Stimulated activated CD8-positive, alpha-beta memory T cell treated with anti-CD3 and anti-CD28 coated beads, Interleukin-7, amount 100 ng/mL, for 48 hours (primary cell): ENCODE data around the gene SLC25A26.
"Not testable (repeated sequence)": the region's sequence is repeated elsewhere in the genome, so short reads cannot be mapped to it uniquely, and the experiment has no call there.

Experiments used
- DNase-seq, 2 donors: peaks; one replicate each; pipeline ENCODE4 v3.0.0-alpha.2; 2020; ENCODE audit warnings: low read depth in 1 of 2; ENCODE audit errors: extremely low read depth in 1 of 2

Gene SLC25A26

DNA sequence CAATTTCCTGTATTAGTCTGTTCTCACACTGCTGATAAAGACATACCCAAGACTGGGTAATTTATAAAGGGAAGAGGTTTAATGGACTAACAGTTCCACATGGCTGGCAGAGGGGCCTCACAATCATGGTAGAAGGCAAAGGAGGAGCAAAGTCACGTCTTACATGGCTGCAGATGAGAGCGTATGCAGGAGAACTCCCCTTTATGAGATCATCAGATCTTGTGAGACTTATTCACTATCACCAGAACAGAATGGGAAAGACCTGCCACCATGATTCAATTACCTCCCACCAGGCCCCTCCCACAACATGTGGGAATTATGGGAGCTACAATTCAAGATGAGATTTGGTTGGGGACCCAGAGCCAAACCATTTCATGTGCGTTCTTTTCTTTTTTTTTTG, 5.3 kb downstream of the SLC25A26 start:
- DNase-seq: not testable (repeated sequence)

DNA sequence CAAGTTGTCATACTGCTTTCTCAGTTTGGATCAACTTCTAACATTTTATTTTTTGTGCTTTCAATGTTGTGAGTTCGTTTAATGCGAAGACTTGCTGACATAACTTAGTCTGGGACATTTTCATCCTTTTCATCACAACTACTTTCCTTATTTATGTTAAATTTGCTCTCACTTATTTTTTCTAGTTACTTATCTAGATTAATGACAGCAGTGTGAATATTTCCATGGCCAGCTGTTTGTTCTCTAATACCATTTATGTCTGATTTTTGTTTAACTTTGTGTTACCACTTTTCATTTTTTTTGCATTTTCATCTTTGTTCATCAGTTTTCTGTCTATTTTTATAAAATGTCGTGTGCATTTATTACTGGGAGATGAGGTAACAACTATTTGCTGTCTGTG, 6.2 kb downstream of the SLC25A26 start:
- DNase-seq: no peak

DNA sequence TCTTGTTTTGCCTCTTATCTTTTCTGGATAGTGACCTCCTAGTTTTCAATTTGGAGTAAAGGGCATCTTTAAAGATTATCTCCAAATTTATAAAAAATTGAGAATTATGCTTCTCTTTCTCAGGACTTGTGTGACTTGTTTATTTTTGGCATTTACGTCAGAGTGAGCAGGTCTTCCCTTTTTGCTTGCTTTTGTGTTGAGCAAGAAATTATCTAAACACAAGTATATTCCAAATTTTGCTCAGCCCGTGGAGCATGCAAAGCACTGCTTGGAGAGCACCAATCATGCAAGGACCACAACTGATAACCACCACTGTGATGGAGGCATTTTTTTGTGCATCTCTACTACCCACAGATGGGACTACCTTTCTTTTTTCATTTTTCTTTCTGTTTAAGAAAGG, 7.1 kb downstream of the SLC25A26 start:
- no peak for DNase-seq

DNA sequence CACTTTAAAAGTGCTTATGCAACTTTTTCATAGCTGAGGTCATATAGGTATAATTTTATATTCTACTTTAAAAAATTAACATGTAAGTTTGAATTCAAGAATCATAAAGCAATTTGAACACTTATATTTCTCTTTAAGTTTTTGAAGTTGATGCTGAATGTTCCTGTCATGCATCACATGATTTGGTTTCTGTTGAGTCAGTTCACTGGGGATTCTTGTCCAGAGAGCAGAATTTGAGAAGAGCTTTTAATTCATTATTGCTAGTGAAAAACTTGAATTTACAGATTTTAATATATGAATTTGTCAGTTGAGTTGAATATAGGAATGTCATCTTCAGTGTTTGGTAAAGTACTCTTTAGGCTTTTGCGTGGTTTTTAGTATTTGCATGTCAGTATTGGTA, 7.9 kb downstream of the SLC25A26 start:
- DNase-seq: no peak

DNA sequence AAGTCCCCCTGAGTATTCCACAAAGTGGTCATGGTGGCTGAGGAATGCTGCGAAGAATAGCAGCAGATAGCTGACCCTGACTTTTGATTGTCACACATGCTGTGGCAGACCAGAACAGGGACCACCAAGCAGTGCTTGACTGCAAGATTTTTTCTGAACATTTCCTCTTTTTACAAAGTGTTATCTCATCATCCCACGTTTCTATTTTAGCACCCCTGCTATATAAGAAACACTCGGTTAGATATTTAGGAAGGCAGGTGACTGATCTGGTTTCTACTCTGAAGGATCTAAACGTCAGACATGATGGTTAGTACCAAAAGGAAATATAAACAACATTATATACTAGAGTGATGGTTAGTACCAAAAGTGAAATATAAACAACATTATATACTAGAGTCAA, 9.1 kb downstream of the SLC25A26 start:
- DNase-seq: no peak

DNA sequence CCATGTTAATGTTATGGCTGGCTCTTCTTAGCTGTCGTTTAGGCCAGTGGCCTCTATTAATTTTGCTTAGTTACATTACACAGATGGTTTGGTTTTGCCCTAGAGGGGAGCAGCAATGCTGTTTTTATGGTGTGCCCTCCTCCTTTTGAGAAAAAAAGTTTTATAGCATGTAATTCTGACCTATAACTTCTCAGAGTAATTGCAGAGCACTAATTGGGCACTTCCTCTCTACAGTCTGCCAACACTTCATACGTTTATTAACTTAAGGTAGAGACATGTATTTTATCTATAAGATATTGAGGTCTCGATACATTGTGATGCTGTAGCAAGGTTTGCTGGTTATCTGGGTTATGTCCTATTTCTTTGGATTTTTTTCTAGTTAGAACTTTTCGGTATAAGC, 12.2 kb downstream of the SLC25A26 start:
- DNase-seq: no peak

DNA sequence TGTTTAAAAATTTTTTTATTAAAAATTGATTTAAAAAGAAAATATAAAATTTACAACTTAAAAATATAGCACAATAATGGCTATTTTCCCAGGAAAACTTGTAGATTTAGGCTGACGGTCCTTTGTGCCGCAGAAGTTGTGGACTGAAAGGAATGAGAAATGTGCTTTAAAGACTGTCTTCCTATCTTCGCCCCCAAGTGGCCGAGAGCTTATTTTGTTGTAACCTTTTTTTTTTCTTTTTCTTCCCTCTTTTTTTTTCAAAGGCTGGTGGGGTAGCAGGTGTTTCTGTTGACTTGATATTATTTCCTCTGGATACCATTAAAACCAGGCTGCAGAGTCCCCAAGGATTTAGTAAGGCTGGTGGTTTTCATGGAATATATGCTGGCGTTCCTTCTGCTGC, 15.5 kb downstream of the SLC25A26 start:
- DNase-seq: no peak

DNA sequence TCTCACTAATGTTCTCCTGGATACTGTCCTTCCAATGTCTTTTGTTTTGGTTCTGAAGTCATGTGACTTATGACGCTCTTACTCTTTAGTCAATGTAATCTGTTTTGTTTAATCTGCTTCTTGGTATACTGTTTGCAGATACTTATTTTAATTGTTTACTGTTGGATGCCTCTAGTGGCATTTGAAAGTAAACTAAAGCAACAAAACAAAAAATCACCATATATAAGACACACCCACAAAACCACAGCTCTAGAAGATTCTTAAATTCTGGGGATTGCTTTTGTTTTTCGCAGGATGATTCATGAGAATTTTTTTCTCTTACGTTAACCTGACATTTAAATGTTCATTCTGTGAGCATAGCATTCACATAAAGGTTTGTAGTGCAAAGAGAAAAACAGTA, 16.8 kb downstream of the SLC25A26 start:
- no peak for DNase-seq

DNA sequence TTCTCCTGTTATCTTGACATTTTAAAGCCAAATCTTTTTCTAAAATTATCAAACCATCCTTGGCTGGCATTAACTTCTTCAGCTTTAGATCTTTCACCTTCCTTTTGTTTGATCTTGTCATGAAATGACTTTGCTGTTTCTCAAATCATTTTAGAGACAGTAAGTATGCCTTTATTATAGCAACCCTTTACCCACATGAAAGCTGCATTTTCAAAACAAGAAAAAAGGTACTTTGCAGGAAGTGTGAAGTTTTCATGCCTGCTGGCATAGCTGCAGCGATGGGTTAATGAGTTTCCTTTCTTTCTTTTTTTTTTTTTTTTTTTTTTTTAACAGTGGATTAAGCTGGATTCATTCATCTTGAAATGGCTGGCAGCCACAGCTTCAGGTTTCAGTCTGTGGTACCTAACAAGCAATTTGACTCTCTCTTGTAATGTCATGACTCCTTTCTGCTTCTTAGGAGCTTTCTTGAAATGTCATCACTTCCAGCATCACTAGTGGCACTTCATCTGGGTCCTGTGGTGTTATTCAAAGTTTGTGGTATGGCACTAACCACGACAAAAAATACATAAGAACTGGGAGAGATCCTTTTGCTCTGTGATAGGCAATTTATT, 18.8 kb downstream of the SLC25A26 start:
- peak in 1 of 2 donors; percentile 25 for DNase-seq

DNA sequence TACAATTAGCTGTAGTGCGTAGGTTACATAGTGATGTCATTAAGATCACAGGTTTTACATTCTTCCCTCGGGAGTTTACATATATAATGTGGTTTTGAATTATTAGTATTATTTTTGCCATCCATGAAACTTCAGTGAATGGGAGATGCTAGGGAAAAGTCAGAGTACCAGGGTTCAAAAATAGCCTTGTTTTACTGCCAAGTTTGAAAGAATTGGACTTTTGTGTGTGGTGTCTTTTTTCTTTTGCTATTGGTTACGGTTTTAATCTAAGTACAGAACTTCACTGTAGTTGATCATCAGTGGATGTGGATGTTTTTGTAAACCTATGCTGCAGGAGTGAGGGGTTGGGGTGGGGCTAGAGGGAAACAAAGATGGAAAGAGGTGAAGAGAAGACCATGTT, 20.7 kb downstream of the SLC25A26 start:
- DNase-seq: no peak

DNA sequence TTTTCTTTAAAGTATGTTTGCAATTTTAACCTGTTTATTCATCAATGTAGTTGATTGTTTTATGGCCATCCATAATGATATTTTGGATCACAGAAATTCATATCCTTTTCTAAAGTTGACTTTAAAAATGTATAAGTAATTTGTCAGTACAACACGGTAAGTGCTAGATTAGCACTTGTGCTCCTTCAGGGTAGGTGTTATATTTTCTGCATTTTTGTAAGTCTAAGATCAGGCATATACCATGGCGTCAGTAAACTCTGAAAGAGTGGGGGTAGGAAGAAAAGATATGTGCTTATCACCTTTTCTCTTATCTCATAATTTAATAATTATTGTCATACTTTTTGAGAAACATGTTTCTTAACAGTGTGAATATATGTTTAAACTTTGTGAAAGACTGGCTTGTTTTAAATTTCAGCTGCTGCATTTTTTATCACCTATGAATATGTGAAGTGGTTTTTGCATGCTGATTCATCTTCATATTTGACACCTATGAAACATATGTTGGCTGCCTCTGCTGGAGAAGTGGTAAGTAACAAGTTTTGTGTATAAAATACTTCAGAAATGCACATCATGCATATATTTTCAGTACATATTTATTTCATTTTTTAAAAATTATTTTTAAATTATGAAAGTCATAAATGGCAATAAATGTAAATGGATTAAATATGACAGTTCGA, 22.1 kb downstream of the SLC25A26 start:
- no peak for DNase-seq

DNA sequence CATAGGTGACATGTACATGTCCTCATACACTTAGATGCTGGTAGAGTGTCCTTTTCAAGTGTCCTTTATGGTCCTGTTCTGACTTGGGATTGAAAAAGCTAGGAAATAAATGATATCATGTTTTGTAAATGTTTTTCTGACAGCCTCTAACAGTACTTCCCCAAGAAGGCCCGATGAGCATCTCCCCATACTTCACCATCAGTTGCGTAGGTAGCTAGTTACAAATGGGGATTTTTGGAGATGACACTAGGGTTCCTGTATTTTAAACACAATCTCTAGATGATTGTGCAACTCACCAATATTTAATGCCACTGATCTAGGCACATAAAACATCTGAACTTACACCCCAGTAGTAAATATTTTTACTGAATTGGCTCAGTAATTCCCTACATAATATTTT, 27.8 kb downstream of the SLC25A26 start:
- no peak for DNase-seq

DNA sequence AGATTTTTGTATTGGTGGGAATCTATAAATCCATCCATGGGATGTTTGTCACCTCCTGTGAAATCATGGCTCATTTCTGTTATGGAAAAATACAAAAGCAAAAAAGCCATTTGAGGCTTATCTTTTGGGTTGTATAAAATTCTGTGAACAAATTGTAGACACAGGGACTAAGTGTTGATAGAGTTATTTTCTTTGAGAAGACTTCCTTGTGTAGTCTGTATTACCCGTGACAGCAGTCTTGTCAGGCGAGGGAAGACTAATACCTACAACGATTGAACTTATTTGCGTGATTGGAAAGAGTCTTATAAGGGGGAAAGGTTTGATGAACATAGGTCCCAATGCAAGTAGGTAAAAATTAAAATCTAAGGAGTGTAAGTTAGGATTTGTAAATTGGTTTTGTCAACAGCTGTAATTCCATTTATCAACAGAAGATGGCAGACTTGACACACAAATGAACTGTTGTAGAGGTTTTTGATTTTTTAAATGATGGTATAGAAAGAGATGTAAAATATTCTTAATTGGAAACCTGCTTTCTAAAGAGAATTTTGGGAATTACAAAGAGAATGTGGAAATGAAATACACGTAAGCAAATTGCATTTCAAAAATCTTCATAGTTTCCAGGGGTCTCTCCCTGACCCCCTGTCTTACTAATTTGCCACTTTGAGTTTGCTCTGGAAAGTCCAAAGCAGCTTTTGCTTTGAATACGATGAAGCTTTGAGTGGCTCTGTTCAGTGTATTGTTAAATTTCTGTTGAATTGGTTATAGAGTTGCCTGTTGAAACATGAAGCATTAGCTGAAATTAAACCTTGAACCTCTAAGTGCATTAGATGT, 33.2 kb downstream of the SLC25A26 start:
- DNase-seq: no peak

DNA sequence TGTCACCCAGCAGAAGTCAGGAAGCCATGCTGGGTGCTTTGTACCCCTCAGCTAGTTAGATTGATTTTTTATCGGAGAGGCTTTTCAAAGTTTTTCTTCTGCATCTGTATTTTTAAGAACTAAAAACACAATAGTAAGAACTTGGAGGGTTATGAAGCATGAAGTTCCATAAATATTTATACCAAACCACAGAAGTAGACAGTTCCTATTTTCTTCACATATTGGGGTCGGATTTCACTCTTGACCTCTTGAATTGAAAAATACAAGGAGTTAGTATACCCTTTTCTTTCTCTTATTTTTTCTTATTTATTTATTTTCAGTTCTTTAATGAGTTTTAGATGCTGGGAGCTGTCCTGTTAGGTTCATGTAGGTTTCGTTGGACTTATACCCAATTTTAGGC, 35.1 kb downstream of the SLC25A26 start:
- DNase-seq: no peak

DNA sequence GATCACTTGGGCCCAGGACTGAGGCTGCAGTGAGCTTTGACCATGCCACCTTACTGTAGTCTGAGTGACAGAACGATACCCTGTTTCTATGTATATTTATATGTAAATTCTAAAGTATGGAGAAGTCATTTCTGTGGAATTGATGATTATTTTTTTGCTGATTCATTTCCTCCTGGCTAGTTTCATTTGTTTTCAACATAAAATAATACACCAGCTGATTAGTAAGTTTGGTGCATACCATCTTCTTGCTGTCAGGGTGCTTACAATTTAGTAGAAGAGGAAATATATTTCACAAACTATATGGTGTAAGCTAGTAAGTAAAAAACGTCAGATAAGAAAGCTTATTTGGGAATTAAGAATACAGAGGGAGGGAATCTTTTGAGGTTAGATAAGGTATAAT, 36.0 kb downstream of the SLC25A26 start:
- no peak for DNase-seq

DNA sequence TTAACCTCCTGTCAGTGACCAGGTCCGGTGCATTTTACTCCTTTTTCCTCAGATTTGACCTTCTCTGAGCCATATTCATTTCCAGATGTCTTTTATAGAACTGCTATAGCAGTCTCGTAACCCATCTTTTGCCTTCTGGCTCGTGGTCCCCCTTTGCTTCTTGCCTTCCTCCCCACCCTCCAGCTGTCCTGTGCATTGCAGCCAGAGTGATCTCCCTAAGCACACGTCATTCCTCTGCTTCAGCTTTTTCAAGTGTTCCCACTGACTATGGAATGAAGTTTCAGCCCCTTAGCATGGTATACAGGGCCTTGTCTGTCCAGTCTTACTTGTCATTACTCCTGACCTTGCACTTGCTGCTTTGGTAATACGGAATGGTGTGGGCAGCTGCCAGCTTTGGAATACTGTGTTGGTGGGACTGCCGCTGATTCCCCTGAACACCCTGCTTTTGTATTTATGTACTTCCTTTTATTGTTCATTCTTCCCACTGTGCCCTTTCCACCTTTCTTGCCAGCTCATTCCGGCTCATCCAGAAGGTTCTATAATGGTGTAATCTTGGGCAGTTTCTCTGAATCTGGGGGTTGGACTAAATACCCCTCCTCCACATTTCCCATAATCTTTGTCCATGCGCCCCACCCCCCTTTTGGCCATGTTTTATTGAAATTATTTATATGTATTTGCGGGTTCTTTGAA, 38.9 kb downstream of the SLC25A26 start:
- DNase-seq: no peak

DNA sequence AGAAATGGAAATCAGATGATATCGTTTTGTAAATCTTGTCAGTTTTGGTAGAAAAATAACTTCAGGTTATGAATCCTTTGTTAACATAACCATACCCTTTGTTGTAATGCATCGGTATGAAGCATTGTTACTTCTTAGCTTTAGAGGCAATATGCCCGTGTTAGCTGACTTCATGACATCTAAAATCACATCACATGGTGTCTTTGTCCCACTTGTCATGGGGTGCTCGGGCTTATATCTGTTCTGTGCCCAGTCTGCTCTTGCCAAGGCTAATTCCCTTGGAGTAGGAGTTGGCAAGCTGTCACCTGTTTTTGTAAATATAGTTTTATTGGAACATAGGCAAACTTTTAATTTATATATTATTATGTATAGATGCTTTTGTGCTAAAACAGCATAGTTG, 39.6 kb downstream of the SLC25A26 start:
- DNase-seq: no peak

DNA sequence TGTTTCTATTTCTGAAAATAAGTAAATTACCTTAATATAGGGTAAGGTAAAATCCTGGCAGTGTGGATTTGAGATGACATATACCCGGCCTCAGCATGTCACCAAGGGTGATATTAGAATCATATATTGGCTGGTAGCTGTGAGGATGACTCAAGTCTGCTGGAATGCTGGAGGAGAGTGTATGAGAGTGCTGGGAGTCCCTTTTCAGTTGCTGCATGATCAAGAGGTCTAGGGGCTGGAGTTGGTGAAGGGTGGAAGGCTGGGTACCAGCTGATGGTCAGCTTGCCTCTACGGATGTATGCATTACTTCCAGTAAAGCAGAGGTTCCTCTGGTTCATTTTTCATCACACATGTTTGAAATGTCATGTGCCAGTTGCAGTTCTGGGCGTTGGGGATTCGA, 40.6 kb downstream of the SLC25A26 start:
- DNase-seq: no peak

DNA sequence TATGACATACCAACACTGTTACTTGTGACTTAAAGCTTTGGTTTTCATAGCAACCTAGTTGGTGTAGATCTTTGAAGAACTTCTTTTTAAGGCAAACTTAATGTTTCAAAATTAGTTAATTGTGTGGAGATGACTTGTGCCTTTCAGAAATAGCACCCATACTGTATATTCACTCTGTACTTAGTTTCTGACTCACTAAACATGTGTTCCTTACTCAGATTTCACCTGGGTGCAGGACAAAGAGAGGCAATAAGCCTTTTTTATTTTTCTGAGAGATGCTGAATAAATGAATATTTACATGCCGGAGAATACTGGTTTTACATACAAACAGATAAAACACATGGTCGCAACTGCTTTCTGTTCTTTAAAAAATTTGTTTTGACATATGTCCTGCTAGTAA, 44.8 kb downstream of the SLC25A26 start:
- DNase-seq: no peak

DNA sequence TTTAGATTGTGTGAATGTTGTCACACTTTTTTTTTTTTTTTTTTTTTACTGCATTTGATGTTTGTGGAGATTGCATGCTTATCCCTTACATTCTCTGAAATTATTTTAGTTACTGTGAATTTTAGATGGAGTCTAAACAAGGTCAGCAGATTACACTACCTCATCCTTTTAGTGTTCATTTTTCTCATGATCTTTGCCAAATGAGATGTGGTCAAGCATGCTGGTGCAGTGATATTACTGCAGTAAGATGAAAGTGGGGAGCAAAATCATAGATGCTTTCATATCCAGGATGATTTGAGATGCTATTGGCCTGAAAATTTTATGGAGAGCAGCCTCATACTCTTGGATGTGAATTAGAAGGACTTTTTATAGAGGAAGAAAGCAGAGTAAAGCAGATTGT, 45.8 kb downstream of the SLC25A26 start:
- DNase-seq: no peak

DNA sequence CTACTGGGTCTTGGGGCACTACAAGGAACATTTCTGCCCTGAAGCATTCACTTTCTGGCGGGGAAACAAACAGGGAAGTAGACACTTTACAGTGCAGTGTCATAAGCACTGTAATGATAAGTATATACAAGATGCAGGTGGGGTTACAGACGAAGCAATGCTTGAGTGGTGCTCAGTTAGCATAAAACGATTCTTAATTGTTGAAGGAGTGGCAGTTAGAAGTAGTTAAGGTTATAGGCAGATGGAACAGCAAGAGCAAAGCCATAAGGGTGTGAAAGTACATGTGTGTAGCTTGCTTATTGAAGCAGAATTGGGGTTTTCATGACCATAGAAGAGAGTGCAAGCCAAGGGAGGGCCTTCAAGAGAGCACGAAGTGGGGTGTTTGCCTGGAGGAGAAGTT, 46.2 kb downstream of the SLC25A26 start:
- no peak for DNase-seq

DNA sequence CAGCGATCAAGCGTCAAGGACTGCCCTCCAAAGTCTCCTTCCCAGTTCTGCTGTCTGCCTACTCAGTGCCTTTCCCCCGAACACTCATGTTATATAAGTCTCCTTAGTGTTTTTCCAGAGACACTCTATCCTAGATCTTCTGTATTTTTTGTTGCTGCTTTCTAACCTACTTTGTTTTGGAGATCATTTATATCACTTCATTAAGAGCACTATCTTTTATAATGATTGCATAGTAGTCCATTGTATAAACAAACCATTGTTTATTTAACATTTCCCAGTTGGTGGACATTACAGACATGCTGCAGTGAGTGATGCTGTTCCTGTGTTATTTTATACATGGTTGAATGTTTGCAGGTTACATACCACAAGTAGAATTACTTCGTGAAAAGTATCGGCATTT, 47.1 kb downstream of the SLC25A26 start:
- DNase-seq: no peak
